AG04450 (cell line): ENCODE data around the gene STEAP3. TPM values are rescaled to one million over a fixed set of nuclear protein-coding genes. Genes with fewer than 3 reads are reported as not detected.

ENCODE experiments used
- CTCF ChIA-PET: fragments of 300-600, 350-600 bp; formaldehyde crosslinking; extraction: SDS; loops from one replicate; lab custom pipeline; 2022; ENCODE audit warnings: antibody characterized with exemption, inconsistent platforms; lab: Charles Lee
- POLR2A ChIA-PET: fragments of 350-600 bp; formaldehyde crosslinking; extraction: SDS; loops from one replicate; lab custom pipeline; 2021; ENCODE audit warnings: antibody characterized with exemption, inconsistent platforms; lab: Yijun Ruan, JAX
- DNase-seq: peaks from one replicate; pipeline ENCODE4 v3.0.0-alpha.2; 2011; ENCODE audit warnings: low read depth, low spot score
- H3K27ac ChIP-seq: one replicate; pipeline ENCODE4 v1.5.1; 2012; ENCODE audit warnings: low read depth, low read length, control low read depth
- H3K27me3 ChIP-seq: one replicate; pipeline ENCODE4 v1.6.0; 2012; ENCODE audit warnings: low read length; ENCODE audit not compliant: control insufficient read depth, insufficient read depth
- H3K4me3 ChIP-seq: 2 replicates; pipeline ENCODE4 v1.5.1; 2011; ENCODE audit warnings: mild to moderate bottlenecking, low read depth, low read length, control low read depth
- H3K9me3 ChIP-seq: 2 replicates; pipeline ENCODE4 v1.5.1; 2012; ENCODE audit warnings: low read length; ENCODE audit not compliant: control insufficient read depth, insufficient read depth
- polyA plus RNA-seq: library from polyadenylated mRNA; depleted of rRNA; stranded (reverse); fragments of >200 nt; gene quantifications from 2 replicates; pipeline ENCODE4 v1.2.3, GENCODE V29; 2011
- TF ChIP-seq, protein P1 (sequence below): IDR thresholded peaks from 2 replicates; pipeline ENCODE4 v1.5.1; 2011; ENCODE audit warnings: low read depth, low read length, control low read depth, inconsistent platforms

Gene STEAP3
- polyA plus RNA-seq, 1 experiment: 34.3 TPM

DNA sequence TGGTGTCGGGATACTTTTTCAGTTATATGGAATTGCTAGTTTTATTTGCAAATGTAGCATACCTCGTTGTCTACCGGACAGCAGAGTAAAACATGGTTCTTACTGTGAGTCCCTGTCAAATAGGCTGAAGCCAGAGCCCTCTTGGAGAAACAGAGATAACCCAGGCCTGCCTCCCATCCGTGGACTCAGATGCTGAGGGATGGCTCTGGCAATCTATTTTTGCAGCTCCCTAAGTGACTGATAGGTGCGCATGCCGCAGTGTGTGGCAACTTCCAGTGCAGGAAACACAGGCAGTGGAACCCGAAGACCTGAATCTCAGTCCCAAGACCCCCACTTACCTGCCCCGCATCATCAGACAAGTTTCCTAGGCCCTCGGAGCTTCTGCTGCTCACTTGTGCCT is 33.6 kb downstream of the STEAP3 start:
- TF ChIP-seq, protein P1, sequence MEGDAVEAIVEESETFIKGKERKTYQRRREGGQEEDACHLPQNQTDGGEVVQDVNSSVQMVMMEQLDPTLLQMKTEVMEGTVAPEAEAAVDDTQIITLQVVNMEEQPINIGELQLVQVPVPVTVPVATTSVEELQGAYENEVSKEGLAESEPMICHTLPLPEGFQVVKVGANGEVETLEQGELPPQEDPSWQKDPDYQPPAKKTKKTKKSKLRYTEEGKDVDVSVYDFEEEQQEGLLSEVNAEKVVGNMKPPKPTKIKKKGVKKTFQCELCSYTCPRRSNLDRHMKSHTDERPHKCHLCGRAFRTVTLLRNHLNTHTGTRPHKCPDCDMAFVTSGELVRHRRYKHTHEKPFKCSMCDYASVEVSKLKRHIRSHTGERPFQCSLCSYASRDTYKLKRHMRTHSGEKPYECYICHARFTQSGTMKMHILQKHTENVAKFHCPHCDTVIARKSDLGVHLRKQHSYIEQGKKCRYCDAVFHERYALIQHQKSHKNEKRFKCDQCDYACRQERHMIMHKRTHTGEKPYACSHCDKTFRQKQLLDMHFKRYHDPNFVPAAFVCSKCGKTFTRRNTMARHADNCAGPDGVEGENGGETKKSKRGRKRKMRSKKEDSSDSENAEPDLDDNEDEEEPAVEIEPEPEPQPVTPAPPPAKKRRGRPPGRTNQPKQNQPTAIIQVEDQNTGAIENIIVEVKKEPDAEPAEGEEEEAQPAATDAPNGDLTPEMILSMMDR: no peak
- Histone ChIP-seq H3K9me3 (no peaks in the 10 kb centered on the region), H3K4me3 (no peak overlapping the region), H3K27me3 (no peaks in the 10 kb centered on the region), H3K27ac (no peak overlapping the region)
- ChIA-PET CTCF (interaction anchor here (1.4 kb wide), 1 partner anchor 9 kb away, joined by 3 read pairs; no protein-coding TSS in a partner anchor), POLR2A (no interaction called here)
- no peak for DNase-seq

DNA sequence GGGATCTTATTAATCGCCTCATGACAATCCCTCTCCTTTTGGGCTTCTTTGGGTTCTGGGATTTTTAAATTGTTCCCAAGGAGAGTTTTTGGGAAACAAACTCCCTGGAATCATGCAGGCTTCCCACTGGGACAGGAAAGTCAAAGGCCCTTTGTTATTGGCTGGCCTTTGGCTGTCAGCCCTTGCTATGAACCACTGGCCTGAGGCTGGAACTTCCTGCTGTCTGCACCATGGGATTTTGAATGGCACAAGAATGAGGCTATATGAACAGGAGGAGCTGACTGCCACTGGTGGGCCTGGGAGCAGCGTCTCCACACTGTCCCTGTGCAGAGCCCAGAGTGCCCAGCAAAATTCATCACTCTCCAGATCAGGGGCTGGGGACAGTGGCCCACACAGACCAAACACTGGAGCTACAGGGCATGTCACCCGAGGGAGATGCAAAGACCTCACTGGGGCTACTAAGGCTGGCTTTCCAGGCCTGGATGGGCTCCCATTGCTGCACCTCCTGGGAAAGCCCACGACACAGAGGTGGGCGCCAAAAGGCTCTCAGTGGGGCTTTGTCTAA is 35.7 kb downstream of the STEAP3 start:
- no peak overlapping the region for H3K4me3 ChIP-seq
- ChIA-PET CTCF (interaction anchor here (1.2 kb wide), 1 partner anchor 32 kb away, joined by 5 read pairs; no protein-coding TSS in a partner anchor), POLR2A (no interaction called here)
- no peak overlapping the region for H3K27ac ChIP-seq
- DNase-seq: no peak
- H3K27me3 ChIP-seq: no peaks in the 10 kb centered on the region
- TF ChIP-seq, protein P1: no peak
- no peaks in the 10 kb centered on the region for H3K9me3 ChIP-seq

DNA sequence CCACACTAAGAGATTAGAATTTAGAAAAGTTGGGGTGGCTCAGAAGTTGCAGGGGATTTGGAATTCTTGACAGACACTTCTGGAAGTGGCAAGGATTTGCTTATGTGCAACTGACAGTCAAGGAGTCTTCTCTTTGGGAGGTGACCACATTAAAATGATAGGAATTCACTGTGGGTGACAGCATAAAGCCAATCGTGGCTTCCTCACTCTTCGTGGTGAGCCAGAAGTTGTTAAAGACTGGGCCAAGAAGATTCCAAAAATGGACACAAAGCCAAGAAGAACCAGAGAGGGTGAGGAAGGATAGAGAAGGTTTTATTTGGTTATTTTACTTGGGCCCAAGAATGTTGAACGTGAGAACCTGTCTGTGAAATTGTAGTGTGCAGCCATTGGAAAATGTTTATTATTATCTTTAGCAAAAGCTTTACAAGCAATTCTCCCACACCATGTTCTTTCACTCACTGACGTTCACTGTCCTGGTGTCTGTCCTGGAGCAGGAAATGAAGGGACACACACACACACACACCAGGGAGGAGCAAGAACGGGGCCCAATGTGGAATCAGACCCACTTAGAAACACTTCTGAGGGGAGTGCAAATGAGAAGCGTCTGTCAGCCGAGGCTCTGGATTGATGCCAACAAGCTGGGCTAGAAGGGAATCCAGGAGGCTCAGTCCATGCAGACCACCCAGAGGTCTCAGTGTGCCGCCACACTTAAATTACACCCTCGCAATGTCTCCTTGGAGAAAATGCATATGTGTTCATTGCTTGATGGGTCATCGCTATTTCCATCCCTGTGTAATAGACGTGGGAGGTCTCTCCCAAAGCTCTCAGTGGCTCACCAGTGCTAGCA is 37.2 kb downstream of the STEAP3 start:
- no peak for DNase-seq
- ChIA-PET CTCF (interaction anchor here (1.9 kb wide), 1 partner anchor 30 kb away, joined by 7 read pairs; no protein-coding TSS in a partner anchor), POLR2A (interaction anchor here (0.7 kb wide), 1 partner anchor 311 kb away, joined by 5 read pairs; no protein-coding TSS in a partner anchor)
- TF ChIP-seq, protein P1: no peak
- H3K27ac ChIP-seq: no peak overlapping the region
- H3K27me3 ChIP-seq: no peaks in the 10 kb centered on the region
- H3K9me3 ChIP-seq: no peaks in the 10 kb centered on the region
- H3K4me3 ChIP-seq: no peak overlapping the region

DNA sequence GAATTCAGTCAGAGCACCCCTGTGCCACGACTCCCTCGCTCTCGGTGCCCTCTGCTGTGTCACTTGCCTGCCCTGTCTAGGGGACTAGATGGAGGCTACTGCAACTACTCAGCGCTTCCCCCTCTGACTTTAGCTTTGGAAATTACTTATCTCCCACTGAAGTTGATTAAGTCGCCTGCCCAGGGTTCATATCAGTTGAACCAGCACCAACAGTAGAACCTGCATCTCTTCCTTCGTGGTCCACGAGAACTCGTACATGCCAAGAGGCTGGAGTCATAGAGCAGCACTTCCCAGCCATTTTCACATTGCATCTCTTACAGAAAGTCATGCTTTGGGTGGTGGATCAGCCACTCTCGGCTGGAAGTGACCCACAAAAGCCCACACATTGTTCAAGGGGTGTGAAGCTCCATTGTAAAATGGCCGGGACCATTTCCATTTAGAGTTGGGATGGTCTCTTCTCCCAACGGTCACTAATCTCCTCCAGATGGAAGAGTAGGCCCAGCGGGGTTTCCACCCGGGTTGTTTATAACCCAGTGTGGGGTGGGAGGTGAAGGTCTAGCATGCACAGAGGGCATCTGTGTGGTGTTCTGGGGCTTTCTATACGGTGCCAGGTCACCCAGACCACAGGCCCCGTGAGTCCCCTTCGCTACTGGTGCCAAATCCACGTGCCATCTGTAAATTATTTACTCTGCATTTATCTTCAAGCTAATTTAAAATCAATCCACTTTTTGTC is 38.0 kb downstream of the STEAP3 start:
- DNase-seq: no peak
- Histone ChIP-seq H3K27ac (no peak overlapping the region), H3K9me3 (no peaks in the 10 kb centered on the region), H3K4me3 (no peak overlapping the region), H3K27me3 (no peaks in the 10 kb centered on the region)
- POLR2A ChIA-PET: no interaction called here
- TF ChIP-seq, protein P1: no peak
- CTCF ChIA-PET: interaction anchor here (0.5 to 1.9 kb wide), 2 partner anchors 29 to 189 kb away, joined by 7 to 12 read pairs; no protein-coding TSS in a partner anchor
